Neural cell (in vitro differentiated cells): Measurements from ENCODE around the gene SCFD1. TPM values are rescaled to one million over a fixed set of nuclear protein-coding genes. Genes with fewer than 3 reads are reported as not detected.

Experiments used
- H2AFZ ChIP-seq: fragments of 200-600, 300-800 bp; sonication (generic), shearing (Covaris generic); 2 replicates; pipeline ENCODE4 v1.6.0; 2014; ENCODE audit warnings: low read depth, mild to moderate bottlenecking, antibody characterized with exemption, low read length, moderate library complexity
- H3F3A ChIP-seq: fragments of 200-600 bp; shearing (Covaris generic); 2 replicates; pipeline ENCODE4 v1.6.1; 2016; ENCODE audit warnings: mild to moderate bottlenecking, moderate library complexity, mixed read lengths, antibody characterized with exemption, low read length; ENCODE audit not compliant: insufficient read depth, poor library complexity, severe bottlenecking
- H3K27ac ChIP-seq: fragments of 200-600, 300-800 bp; sonication (generic), shearing (Covaris generic); 2 replicates; pipeline ENCODE4 v1.5.1; 2014; ENCODE audit warnings: mild to moderate bottlenecking, low read length, moderate library complexity
- H3K27me3 ChIP-seq: fragments of 300-800, 200-600 bp; sonication (generic), shearing (Covaris generic); 2 replicates; pipeline ENCODE4 v1.6.0; 2014; ENCODE audit warnings: mild to moderate bottlenecking, low read depth, low read length, moderate library complexity; ENCODE audit not compliant: insufficient read depth
- H3K36me3 ChIP-seq: fragments of 300-800, 200-600 bp; sonication (generic), shearing (Covaris generic); 2 replicates; pipeline ENCODE4 v1.5.1; 2014; ENCODE audit warnings: mild to moderate bottlenecking, antibody characterized with exemption, low read length, moderate library complexity; ENCODE audit not compliant: insufficient read depth
- H3K4me2 ChIP-seq: fragments of 300-800, 200-600 bp; sonication (generic), shearing (Covaris generic); 2 replicates; pipeline ENCODE4 v1.6.0; 2014; ENCODE audit warnings: mild to moderate bottlenecking, low read length
- H3K4me3 ChIP-seq: fragments of 300-800, 200-600 bp; sonication (generic), shearing (Covaris generic); 2 replicates; pipeline ENCODE4 v1.5.1; 2014; ENCODE audit warnings: mild to moderate bottlenecking, low read length, moderate library complexity
- H3K79me2 ChIP-seq: fragments of 200-600 bp; shearing (Covaris generic); replicated peaks from 2 replicates; pipeline ENCODE4 v1.6.0; 2014; ENCODE audit warnings: mild to moderate bottlenecking, low read length, moderate library complexity; ENCODE audit not compliant: insufficient read depth
- H3K9ac ChIP-seq: fragments of 300-800, 200-600 bp; sonication (generic), shearing (Covaris generic); 2 replicates; pipeline ENCODE4 v1.6.1; 2016; ENCODE audit warnings: mild to moderate bottlenecking, low read length, mixed read lengths
- H3K9me2 ChIP-seq: fragments of 200-600 bp; shearing (Covaris generic); 2 replicates; pipeline ENCODE4 v1.6.1; 2016; ENCODE audit warnings: mild to moderate bottlenecking, low read length, mixed read lengths; ENCODE audit not compliant: insufficient read depth
- H3K9me3 ChIP-seq: fragments of 200-600, 300-800 bp; sonication (generic), shearing (Covaris generic); 2 replicates; pipeline ENCODE4 v1.6.1; 2016; ENCODE audit warnings: mild to moderate bottlenecking, mixed run types, low read length, moderate library complexity, mixed read lengths
- H4K20me1 ChIP-seq: fragments of 200-600 bp; shearing (Covaris generic); 2 replicates; pipeline ENCODE4 v1.6.1; 2016; ENCODE audit warnings: mild to moderate bottlenecking, mixed run types; ENCODE audit not compliant: insufficient read depth
- CTCF ChIP-seq: fragments of 450-650 bp; IDR thresholded peaks from 2 replicates; pipeline ENCODE4 v1.5.1; 2014; ENCODE audit warnings: antibody characterized with exemption, mild to moderate bottlenecking, moderate library complexity; ENCODE audit not compliant: poor library complexity, severe bottlenecking
- EP300 ChIP-seq: fragments of 450-650 bp; conservative IDR thresholded peaks from 2 replicates; pipeline ENCODE4 v1.6.1; 2014; ENCODE audit warnings: antibody characterized with exemption, mild to moderate bottlenecking, moderate library complexity; ENCODE audit not compliant: poor library complexity, severe bottlenecking
- EZH2 ChIP-seq: fragments of 200-600, 300-800 bp; shearing (Covaris generic), sonication (generic); IDR thresholded peaks from 2 replicates; pipeline ENCODE4 v1.6.1; 2014; ENCODE audit warnings: antibody characterized with exemption, low read length, borderline replicate concordance, mild to moderate bottlenecking; ENCODE audit not compliant: insufficient read depth, poor library complexity, severe bottlenecking
- MXI1 ChIP-seq: fragments of 450-650 bp; conservative IDR thresholded peaks from 2 replicates; pipeline ENCODE4 v1.6.1; 2014; ENCODE audit warnings: antibody characterized with exemption, mild to moderate bottlenecking; ENCODE audit not compliant: poor library complexity, severe bottlenecking
- POLR2AphosphoS5 ChIP-seq: IDR thresholded peaks from 2 replicates; pipeline ENCODE4 v1.6.1; 2012
- RAD21 ChIP-seq: fragments of 450-650 bp; conservative IDR thresholded peaks from 2 replicates; pipeline ENCODE4 v1.6.1; 2014; ENCODE audit warnings: antibody characterized with exemption, mild to moderate bottlenecking, moderate library complexity
- REST ChIP-seq: IDR thresholded peaks from 2 replicates; pipeline ENCODE4 v1.6.1; 2012; ENCODE audit warnings: borderline replicate concordance
- SMC3 ChIP-seq: fragments of 450-650 bp; conservative IDR thresholded peaks from 2 replicates; pipeline ENCODE4 v1.6.1; 2014; ENCODE audit warnings: antibody characterized with exemption, mild to moderate bottlenecking, moderate library complexity; ENCODE audit not compliant: poor library complexity
- TAF1 ChIP-seq: IDR thresholded peaks from 2 replicates; pipeline ENCODE4 v1.6.1; 2012; ENCODE audit warnings: low read depth
- polyA plus RNA-seq: library from polyadenylated mRNA; depleted of rRNA; stranded (reverse); fragments of >200 nt; gene quantifications from 2 replicates; pipeline ENCODE4 v1.2.3, GENCODE V29; 2014

The SCFD1 gene
- polyA plus RNA-seq, 1 donor from 2014 or later, result 99.4 TPM

GRCh38 chr14:30728471-30728870 lies 106.4 kb downstream of the SCFD1 start:
- Histone ChIP-seq H3K4me2 (no peak overlapping the region), H3K27me3 (no peaks in the 10 kb centered on the region), H3F3A (no peaks in the 10 kb centered on the region), H3K9ac (no peak overlapping the region), H3K27ac (no peak overlapping the region), H3K79me2 (no peaks in the 10 kb centered on the region), H3K9me3 (no peaks in the 10 kb centered on the region), H4K20me1 (no peaks in the 10 kb centered on the region), H3K4me3 (no peak overlapping the region), H3K9me2 (no peaks in the 10 kb centered on the region), H3K36me3 (no peaks in the 10 kb centered on the region), H2AFZ (no peak overlapping the region)
- TF ChIP-seq MXI1 (no peak), SMC3 (no peak), TAF1 (no peak), EZH2 (no peak), POLR2AphosphoS5 (no peak), CTCF (no peak), EP300 (no peak), REST (no peak), RAD21 (no peak)

GRCh38 chr14:30737916-30738315 lies 115.8 kb downstream of the SCFD1 start:
- H3K36me3 ChIP-seq, result no peaks in the 10 kb centered on the region
- H3K4me2 ChIP-seq, result no peak overlapping the region
- H3K9me3 ChIP-seq, result no peaks in the 10 kb centered on the region
- no peaks in the 10 kb centered on the region for H3F3A ChIP-seq
- H2AFZ ChIP-seq, result no peak overlapping the region
- TF ChIP-seq POLR2AphosphoS5 (no peak), SMC3 (no peak), TAF1 (no peak), RAD21 (no peak), EZH2 (no peak), REST (no peak), CTCF (no peak), MXI1 (no peak), EP300 (no peak)
- no peaks in the 10 kb centered on the region for H3K9me2 ChIP-seq
- no peak overlapping the region for H3K27ac ChIP-seq
- no peak overlapping the region for H3K9ac ChIP-seq
- no peak overlapping the region for H3K4me3 ChIP-seq
- no peaks in the 10 kb centered on the region for H3K79me2 ChIP-seq
- no peaks in the 10 kb centered on the region for H4K20me1 ChIP-seq
- H3K27me3 ChIP-seq, result no peaks in the 10 kb centered on the region
